ENCODE measurements around the gene TENM4. TPM values are rescaled to one million over a fixed set of nuclear protein-coding genes. Genes with fewer than 3 reads are reported as not detected.

Gene TENM4
- polyA plus RNA-seq, 3 donors, result 0.31 to 1.7 TPM; not detected in 1

- Histone ChIP-seq H3K9me3 (replicated peaks in 1 of 2; ENCODE audit: control insufficient read depth in 1 of 2, insufficient read depth in 1 of 2, low read length in 2 of 2) (no peaks in the 10 kb centered on the region), H2AFZ (ENCODE audit: insufficient read depth, low read depth, low read length, poor library complexity, severe bottlenecking) (no peak overlapping the region), H3K36me3 (replicated peaks in 1 of 2; ENCODE audit: control insufficient read depth in 1 of 2, insufficient read depth in 2 of 2, low read length in 2 of 2) (no peaks in the 10 kb centered on the region), H3K4me3 (replicated peaks in 1 of 3; ENCODE audit: low read depth in 2 of 3, low read length in 3 of 3) (no peak overlapping the region), H3K4me1 (ENCODE audit: control insufficient read depth in 1 of 2, insufficient read depth in 2 of 2, low read length in 2 of 2) (no peaks in the 10 kb centered on the region), H3K79me2 (ENCODE audit: insufficient read depth, low read length) (no peaks in the 10 kb centered on the region), H3K4me2 (replicated peaks; ENCODE audit: extremely low read depth, low read length, poor library complexity, severe bottlenecking) (no peak overlapping the region), H3K27me3 (ENCODE audit: control insufficient read depth in 2 of 2, insufficient read depth in 2 of 2, low read length in 2 of 2) (peaks cover 0 to 12% of the 10 kb centered on the region in 2 donors), H3K9ac (ENCODE audit: insufficient read depth, low read length, poor library complexity, severe bottlenecking) (no peak overlapping the region), H4K20me1 (ENCODE audit: insufficient read depth, low read length) (no peaks in the 10 kb centered on the region), H3K27ac (ENCODE audit: low read depth in 1 of 2, low read length in 2 of 2) (no peak overlapping the region)
- no peak overlapping the region for H3K27ac Mint-ChIP-seq
- no peak for TF ChIP-seq CTCF (IDR thresholded peaks at IDR 0.05)
- H3K4me1 Mint-ChIP-seq, result no peaks in the 10 kb centered on the region
- no peak for DNase-seq
- intact Hi-C loops (cut with micrococcal nuclease), result no loop called here
- H3K9me3 Mint-ChIP-seq, result peaks cover 0 to 3% (median 0%) of the 10 kb centered on the region in 7 donors
- WGBS (ENCODE audit: insufficient coverage), result 83% methylated on average over 1 of the region's 1 CpG
- no peak overlapping the region for H3K4me3 Mint-ChIP-seq
- peaks cover 13 to 17% (median 14%) of the 10 kb centered on the region in 3 donors for H3K27me3 Mint-ChIP-seq (ENCODE audit: low read depth in 3 of 3)
- no peaks in the 10 kb centered on the region for H3K36me3 Mint-ChIP-seq
Observed at GRCh38 chr11:79068356-79068755, 372.5 kb downstream of the TENM4 start.

GRCh38 chr11:79067352-79067679, 373.5 kb downstream of the TENM4 start:
- H3K4me1 Mint-ChIP-seq, result no peaks in the 10 kb centered on the region
- H3K27ac Mint-ChIP-seq, result no peak overlapping the region
- H3K36me3 ChIP-seq (replicated peaks in 1 of 2; ENCODE audit: control insufficient read depth in 1 of 2, insufficient read depth in 2 of 2, low read length in 2 of 2), result no peaks in the 10 kb centered on the region
- no peak overlapping the region for H3K4me2 ChIP-seq (replicated peaks; ENCODE audit: extremely low read depth, low read length, poor library complexity, severe bottlenecking)
- 35% methylated on average over 3 of the region's 6 CpGs for WGBS (ENCODE audit: insufficient coverage)
- no peaks in the 10 kb centered on the region for H4K20me1 ChIP-seq (ENCODE audit: insufficient read depth, low read length)
- no peaks in the 10 kb centered on the region for H3K79me2 ChIP-seq (ENCODE audit: insufficient read depth, low read length)
- no peak overlapping the region for H3K9ac ChIP-seq (ENCODE audit: insufficient read depth, low read length, poor library complexity, severe bottlenecking)
- H3K27me3 ChIP-seq (ENCODE audit: control insufficient read depth in 2 of 2, insufficient read depth in 2 of 2, low read length in 2 of 2), result peaks cover 0 to 12% of the 10 kb centered on the region in 2 donors
- no peak overlapping the region for H2AFZ ChIP-seq (ENCODE audit: insufficient read depth, low read depth, low read length, poor library complexity, severe bottlenecking)
- no peaks in the 10 kb centered on the region for H3K4me1 ChIP-seq (ENCODE audit: control insufficient read depth in 1 of 2, insufficient read depth in 2 of 2, low read length in 2 of 2)
- peaks cover 13 to 17% (median 14%) of the 10 kb centered on the region in 3 donors for H3K27me3 Mint-ChIP-seq (ENCODE audit: low read depth in 3 of 3)
- intact Hi-C loops (cut with micrococcal nuclease), result no loop called here
- H3K36me3 Mint-ChIP-seq, result no peaks in the 10 kb centered on the region
- no peak overlapping the region for H3K4me3 Mint-ChIP-seq
- no peak for TF ChIP-seq CTCF (IDR thresholded peaks at IDR 0.05)
- H3K9me3 ChIP-seq (replicated peaks in 1 of 2; ENCODE audit: control insufficient read depth in 1 of 2, insufficient read depth in 1 of 2, low read length in 2 of 2), result no peaks in the 10 kb centered on the region
- peaks cover 0 to 3% (median 0%) of the 10 kb centered on the region in 7 donors for H3K9me3 Mint-ChIP-seq
- H3K27ac ChIP-seq (ENCODE audit: low read depth in 1 of 2, low read length in 2 of 2), result no peak overlapping the region
- no peak for DNase-seq
- H3K4me3 ChIP-seq (replicated peaks in 1 of 3; ENCODE audit: low read depth in 2 of 3, low read length in 3 of 3), result no peak overlapping the region

All from CD14-positive monocyte (primary cell).